ENCODE results near the gene EFNB3.

The EFNB3 gene

DNA sequence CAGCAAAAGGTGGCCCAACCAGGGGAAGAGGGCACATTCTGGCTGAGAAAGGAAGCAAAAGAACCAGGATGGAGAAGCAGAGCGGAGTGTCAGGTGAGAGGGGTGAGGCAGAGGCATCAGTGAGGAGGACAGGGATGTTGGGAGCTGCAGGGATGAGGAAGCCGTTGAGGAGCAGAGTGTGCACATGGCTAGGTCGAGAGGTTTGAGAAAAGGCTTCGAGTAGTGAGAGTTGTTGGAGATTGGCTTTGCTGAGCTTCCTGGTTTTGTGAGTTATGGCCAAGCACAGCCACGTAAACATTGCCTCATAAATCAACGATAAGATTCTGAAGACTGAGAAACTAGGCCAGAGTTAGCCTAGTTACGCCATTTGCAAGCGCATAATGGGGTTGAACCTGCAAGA, 39.4 kb downstream of the EFNB3 start:
- Histone ChIP-seq H3K27ac (ENCODE audit: insufficient read depth, low read depth, low read length, poor library complexity, severe bottlenecking) (no peak overlapping the region), H3K9me3 (ENCODE audit: control insufficient read depth, low read length) (no peaks in the 10 kb centered on the region), H3K4me3 (ENCODE audit: insufficient read depth, low read depth, low read length) (no peak overlapping the region), H3K4me1 (ENCODE audit: control insufficient read depth, insufficient read depth, low read length) (no peaks in the 10 kb centered on the region), H3K27me3 (ENCODE audit: control insufficient read depth, insufficient read depth, low read length, poor library complexity, severe bottlenecking) (peaks cover 4% of the 10 kb centered on the region), H3K36me3 (ENCODE audit: control insufficient read depth, insufficient read depth, low read length) (no peaks in the 10 kb centered on the region)
- WGBS, 2 experiments, result 92% methylated on average over 8 of the region's 8 CpGs

DNA sequence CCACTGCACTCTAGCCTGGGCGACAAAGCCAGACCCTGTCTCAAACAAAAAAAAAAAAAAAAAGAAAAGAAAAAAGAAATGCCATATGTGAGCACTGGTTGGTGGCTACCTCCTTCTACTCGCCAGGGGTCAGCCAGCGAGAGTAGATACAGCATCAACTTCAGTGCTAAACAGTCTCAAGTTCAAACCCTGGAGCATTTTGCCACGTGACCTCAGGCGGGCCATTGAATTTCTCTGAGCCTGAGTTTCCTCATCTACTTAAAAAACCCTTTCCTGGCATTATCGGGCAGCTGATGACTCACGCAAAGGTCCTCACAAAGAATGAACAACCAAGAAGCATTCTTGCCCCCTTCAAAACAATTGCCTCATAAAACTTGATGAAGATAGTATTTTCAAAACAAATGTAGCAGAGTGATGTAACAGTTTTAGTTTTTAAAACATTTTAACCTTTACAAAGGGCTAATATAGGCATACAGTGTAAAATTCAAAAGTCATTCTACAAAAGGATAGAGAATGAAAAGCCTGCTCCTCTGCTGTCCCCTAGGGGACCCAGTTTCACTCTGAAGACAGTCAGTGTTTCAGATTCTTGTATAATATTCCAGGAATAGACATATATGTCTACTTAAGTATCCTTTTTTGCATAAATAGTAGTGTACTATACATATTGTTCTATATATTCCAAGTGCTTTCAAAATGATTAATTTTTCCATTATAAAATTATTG, 40.9 kb downstream of the EFNB3 start:
- WGBS, 2 experiments, result 75 to 76% methylated on average over 7 of the region's 7 CpGs

DNA sequence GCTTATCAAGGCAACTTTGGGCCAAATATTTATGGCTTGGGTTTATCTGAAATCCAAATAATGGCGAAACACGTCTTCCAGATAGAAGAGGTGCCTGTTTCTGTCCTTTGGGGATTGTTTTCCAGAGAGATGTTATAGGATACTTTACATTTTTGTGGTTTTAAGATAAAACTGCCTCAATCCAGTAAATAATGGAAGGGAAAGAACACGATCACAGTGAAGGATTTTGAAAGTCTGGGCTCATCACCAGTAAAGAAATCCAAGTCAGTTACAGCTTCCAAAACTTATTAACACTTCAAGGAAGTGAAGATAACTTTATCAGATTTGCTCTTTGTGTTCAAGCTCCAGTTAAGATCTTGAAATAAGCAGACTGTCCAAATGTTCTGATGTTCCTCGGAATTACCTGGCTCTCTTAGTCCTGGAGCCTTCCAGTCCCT, 42.7 kb downstream of the EFNB3 start:
- no peak overlapping the region for H3K27ac ChIP-seq (ENCODE audit: insufficient read depth, low read depth, low read length, poor library complexity, severe bottlenecking)
- 69 to 92% methylated on average over 3 to 4 of the region's 4 CpGs for WGBS, 2 experiments

More for the DNA sequence above, 40.9 kb downstream of the EFNB3 start:
- no peaks in the 10 kb centered on the region for H3K4me1 ChIP-seq (ENCODE audit: control insufficient read depth, insufficient read depth, low read length)
- no peaks in the 10 kb centered on the region for H3K9me3 ChIP-seq (ENCODE audit: control insufficient read depth, low read length)
- no peaks in the 10 kb centered on the region for H3K27me3 ChIP-seq (ENCODE audit: control insufficient read depth, insufficient read depth, low read length, poor library complexity, severe bottlenecking)
- no peak overlapping the region for H3K27ac ChIP-seq (ENCODE audit: insufficient read depth, low read depth, low read length, poor library complexity, severe bottlenecking)
- H3K36me3 ChIP-seq (ENCODE audit: control insufficient read depth, insufficient read depth, low read length), result no peaks in the 10 kb centered on the region
- no peak overlapping the region for H3K4me3 ChIP-seq (ENCODE audit: insufficient read depth, low read depth, low read length)

DNA sequence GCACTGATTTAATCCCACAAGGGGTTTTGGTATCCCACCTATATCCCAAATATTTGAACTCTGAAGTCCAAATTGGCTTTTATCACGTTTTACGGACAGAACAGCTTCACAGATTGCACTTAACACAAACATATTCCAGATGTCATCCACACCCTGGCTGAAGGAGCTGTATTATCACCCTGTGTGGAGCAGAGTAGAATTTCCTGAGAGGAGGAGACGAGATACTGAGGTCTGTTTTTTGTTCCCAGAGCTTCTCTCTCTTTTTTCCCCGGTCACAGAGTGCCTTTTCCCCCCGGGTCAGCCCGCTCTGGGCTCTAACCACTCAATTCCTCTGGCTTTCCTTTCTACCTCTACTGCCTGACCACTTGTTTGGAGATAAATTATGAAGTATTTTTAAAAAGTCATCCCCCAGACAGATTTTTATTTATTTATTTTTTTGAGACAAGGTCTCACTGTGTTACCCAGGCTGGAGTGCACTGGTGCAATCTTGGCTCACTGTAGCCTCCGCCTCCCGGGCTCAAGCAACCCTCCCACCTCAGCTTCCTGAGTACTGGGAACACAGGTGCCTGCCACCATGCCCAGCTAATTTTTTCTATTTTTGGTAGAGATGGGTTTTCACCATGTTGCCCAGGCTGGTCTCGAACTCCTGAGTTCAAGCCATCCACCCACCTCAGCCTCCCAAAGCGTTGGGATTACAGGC, 43.2 kb downstream of the EFNB3 start:
- no peaks in the 10 kb centered on the region for H3K4me1 ChIP-seq (ENCODE audit: control insufficient read depth, insufficient read depth, low read length)
- H3K4me3 ChIP-seq (ENCODE audit: insufficient read depth, low read depth, low read length), result no peak overlapping the region
- WGBS, 2 experiments, result 86 to 95% methylated on average over 7 to 10 of the region's 10 CpGs
- no peak overlapping the region for H3K27ac ChIP-seq (ENCODE audit: insufficient read depth, low read depth, low read length, poor library complexity, severe bottlenecking)
- no peaks in the 10 kb centered on the region for H3K9me3 ChIP-seq (ENCODE audit: control insufficient read depth, low read length)
- H3K27me3 ChIP-seq (ENCODE audit: control insufficient read depth, insufficient read depth, low read length, poor library complexity, severe bottlenecking), result no peaks in the 10 kb centered on the region
- no peaks in the 10 kb centered on the region for H3K36me3 ChIP-seq (ENCODE audit: control insufficient read depth, insufficient read depth, low read length)

More for the DNA sequence above, 42.7 kb downstream of the EFNB3 start:
- H3K36me3 ChIP-seq (ENCODE audit: control insufficient read depth, insufficient read depth, low read length), result no peaks in the 10 kb centered on the region
- no peaks in the 10 kb centered on the region for H3K9me3 ChIP-seq (ENCODE audit: control insufficient read depth, low read length)
- no peaks in the 10 kb centered on the region for H3K4me1 ChIP-seq (ENCODE audit: control insufficient read depth, insufficient read depth, low read length)
- no peak overlapping the region for H3K4me3 ChIP-seq (ENCODE audit: insufficient read depth, low read depth, low read length)
- no peaks in the 10 kb centered on the region for H3K27me3 ChIP-seq (ENCODE audit: control insufficient read depth, insufficient read depth, low read length, poor library complexity, severe bottlenecking)

DNA sequence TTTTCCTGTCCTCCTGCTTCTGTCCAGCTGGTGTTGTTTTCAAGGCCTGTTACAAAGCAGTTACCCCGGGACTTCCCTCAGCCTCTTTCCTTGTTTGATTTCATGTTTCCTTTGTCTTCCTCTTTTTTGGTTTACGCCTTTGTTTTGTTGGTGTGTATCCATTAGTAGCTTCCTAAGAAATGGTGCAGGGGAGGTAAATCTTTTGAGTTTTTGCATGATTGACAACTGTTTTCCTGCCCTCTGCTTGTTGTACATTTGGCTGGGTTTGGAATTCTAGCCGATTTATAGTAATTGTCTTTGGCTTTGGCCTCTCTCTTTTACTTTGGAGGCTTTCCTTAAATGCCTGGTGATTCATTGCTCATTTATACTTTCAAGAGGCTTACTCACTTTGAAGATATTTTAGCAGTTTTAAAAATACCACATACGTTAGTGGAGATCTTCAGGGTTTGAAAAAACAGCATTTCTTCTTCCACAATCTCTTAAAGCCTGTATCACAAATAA, 45.4 kb downstream of the EFNB3 start:
- WGBS, 2 experiments, result 88 to 92% methylated on average over 4 of the region's 4 CpGs
- no peaks in the 10 kb centered on the region for H3K4me1 ChIP-seq (ENCODE audit: control insufficient read depth, insufficient read depth, low read length)
- H3K27ac ChIP-seq (ENCODE audit: insufficient read depth, low read depth, low read length, poor library complexity, severe bottlenecking), result no peak overlapping the region
- H3K4me3 ChIP-seq (ENCODE audit: insufficient read depth, low read depth, low read length), result no peak overlapping the region
- no peaks in the 10 kb centered on the region for H3K9me3 ChIP-seq (ENCODE audit: control insufficient read depth, low read length)
- H3K27me3 ChIP-seq (ENCODE audit: control insufficient read depth, insufficient read depth, low read length, poor library complexity, severe bottlenecking), result no peaks in the 10 kb centered on the region
- H3K36me3 ChIP-seq (ENCODE audit: control insufficient read depth, insufficient read depth, low read length), result no peaks in the 10 kb centered on the region

DNA sequence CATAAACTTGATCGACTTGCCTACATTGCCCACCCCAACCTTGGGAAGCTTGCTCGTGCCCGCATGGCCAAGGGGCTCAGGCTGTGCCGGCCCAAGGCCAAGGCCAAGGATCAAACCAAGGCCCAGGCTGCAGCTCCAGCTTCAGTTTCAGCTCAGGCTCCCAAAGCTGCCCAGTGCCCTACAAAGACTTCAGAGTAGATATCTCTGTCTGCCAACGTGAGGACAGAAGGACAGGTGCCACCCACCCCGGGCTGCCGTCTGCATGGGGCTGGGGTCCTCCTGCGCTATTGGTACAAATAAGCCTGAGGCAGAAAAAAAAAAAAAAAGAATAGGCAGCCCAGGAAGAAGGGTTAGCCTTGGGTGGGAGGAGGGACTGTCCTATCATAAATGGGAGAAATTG, 49.7 kb downstream of the EFNB3 start:
- H3K36me3 ChIP-seq (ENCODE audit: control insufficient read depth, insufficient read depth, low read length), result no peaks in the 10 kb centered on the region
- no peaks in the 10 kb centered on the region for H3K27me3 ChIP-seq (ENCODE audit: control insufficient read depth, insufficient read depth, low read length, poor library complexity, severe bottlenecking)
- no peaks in the 10 kb centered on the region for H3K9me3 ChIP-seq (ENCODE audit: control insufficient read depth, low read length)
- H3K27ac ChIP-seq (ENCODE audit: insufficient read depth, low read depth, low read length, poor library complexity, severe bottlenecking), result no peak overlapping the region
- no peak overlapping the region for H3K4me3 ChIP-seq (ENCODE audit: insufficient read depth, low read depth, low read length)
- H3K4me1 ChIP-seq (ENCODE audit: control insufficient read depth, insufficient read depth, low read length), result no peaks in the 10 kb centered on the region
- WGBS, 2 experiments, result 82 to 84% methylated on average over 8 of the region's 8 CpGs

DNA sequence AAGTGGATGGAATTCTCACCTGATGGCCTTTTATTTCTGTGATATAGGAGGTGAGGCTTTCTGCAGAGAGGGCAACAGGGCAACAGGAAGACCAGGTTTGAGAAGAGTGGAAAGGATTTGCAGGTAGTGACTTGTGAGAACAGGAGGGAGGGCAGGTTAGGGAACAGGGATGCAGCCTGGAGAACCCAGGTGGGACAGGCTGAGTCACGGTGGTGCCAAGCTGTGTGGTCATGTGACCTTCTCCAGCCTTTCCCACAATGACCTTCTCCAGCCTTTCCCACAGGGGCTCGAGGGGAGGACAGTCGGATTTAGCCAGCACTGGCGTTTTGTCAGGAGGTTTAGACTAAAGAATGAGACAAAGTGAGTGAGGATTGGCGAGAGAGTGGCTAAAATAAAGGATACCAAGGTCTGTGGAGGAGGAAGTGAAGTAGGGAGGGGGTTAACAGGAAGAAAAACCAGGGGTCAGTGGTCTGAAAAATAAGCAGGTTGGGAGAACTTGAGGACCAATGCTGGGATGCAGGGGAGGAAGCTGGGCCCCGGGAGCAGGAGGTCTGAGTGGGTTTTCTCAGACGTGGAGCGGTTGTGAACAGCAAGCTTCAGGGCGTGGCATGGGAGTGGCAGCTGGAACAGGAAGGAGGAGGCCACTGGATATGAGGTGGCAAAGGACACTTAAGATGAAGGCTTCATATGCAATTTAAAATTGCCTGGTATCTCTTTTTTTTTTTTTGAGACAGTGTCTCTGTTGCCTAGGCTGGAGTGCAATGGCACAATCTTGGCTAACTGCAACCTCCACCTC, 50.3 kb downstream of the EFNB3 start:
- H3K27me3 ChIP-seq (ENCODE audit: control insufficient read depth, insufficient read depth, low read length, poor library complexity, severe bottlenecking), result no peaks in the 10 kb centered on the region
- no peak overlapping the region for H3K4me3 ChIP-seq (ENCODE audit: insufficient read depth, low read depth, low read length)
- 59 to 68% methylated on average over 9 of the region's 9 CpGs for WGBS, 2 experiments
- no peaks in the 10 kb centered on the region for H3K9me3 ChIP-seq (ENCODE audit: control insufficient read depth, low read length)
- no peaks in the 10 kb centered on the region for H3K36me3 ChIP-seq (ENCODE audit: control insufficient read depth, insufficient read depth, low read length)
- H3K4me1 ChIP-seq (ENCODE audit: control insufficient read depth, insufficient read depth, low read length), result no peaks in the 10 kb centered on the region
- H3K27ac ChIP-seq (ENCODE audit: insufficient read depth, low read depth, low read length, poor library complexity, severe bottlenecking), result no peak overlapping the region

DNA sequence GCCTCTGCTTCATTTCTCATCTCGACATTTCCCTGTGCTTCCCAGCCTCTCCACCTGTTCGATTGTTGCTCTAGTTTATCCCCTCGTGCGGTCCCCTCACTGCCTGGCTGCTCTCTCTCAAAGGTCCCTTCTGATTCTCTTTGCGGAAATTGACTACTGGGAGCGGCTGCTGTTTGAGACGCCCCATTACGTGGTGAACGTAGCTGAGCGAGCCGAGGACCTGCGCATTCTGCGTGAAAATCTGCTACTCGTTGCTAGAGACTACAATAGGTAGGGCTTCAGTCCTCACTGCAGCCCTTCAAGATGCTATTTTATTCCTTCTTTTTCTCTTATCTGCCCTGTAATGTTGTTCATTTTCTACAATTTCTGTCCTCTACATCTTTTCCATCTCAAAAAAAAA, 52.0 kb downstream of the EFNB3 start:
- H3K27me3 ChIP-seq (ENCODE audit: control insufficient read depth, insufficient read depth, low read length, poor library complexity, severe bottlenecking), result no peaks in the 10 kb centered on the region
- no peaks in the 10 kb centered on the region for H3K36me3 ChIP-seq (ENCODE audit: control insufficient read depth, insufficient read depth, low read length)
- H3K9me3 ChIP-seq (ENCODE audit: control insufficient read depth, low read length), result no peaks in the 10 kb centered on the region
- no peaks in the 10 kb centered on the region for H3K4me1 ChIP-seq (ENCODE audit: control insufficient read depth, insufficient read depth, low read length)
- H3K27ac ChIP-seq (ENCODE audit: insufficient read depth, low read depth, low read length, poor library complexity, severe bottlenecking), result no peak overlapping the region
- 92 to 93% methylated on average over 14 of the region's 14 CpGs for WGBS, 2 experiments
- no peak overlapping the region for H3K4me3 ChIP-seq (ENCODE audit: insufficient read depth, low read depth, low read length)
